Skeletal muscle tissue (tissue), 4 donors: ENCODE measurements around the gene ABCC6. TPM values are rescaled to one million over a fixed set of nuclear protein-coding genes. Genes with fewer than 3 reads are reported as not detected.
"Not testable (repeated sequence)": the region's sequence is repeated elsewhere in the genome, so short reads cannot be mapped to it uniquely, and the experiment has no call there.

Experiments used
- H3K27ac ChIP-seq: one replicate; pipeline ENCODE4 v1.7.0; 2013; ENCODE audit warnings: mild to moderate bottlenecking, low read depth, low read length, inconsistent platforms
- H3K27me3 ChIP-seq, 3 donors: one replicate each; pipeline ENCODE4 v1.7.0; 2013; ENCODE audit warnings: low read length in 3 of 3; ENCODE audit not compliant: control insufficient read depth in 3 of 3, insufficient read depth in 3 of 3
- H3K36me3 ChIP-seq, 3 donors: one replicate each; pipeline ENCODE4 v1.7.0; 2013; ENCODE audit warnings: low read length in 3 of 3; ENCODE audit not compliant: control insufficient read depth in 3 of 3, insufficient read depth in 3 of 3
- H3K4me1 ChIP-seq, 3 donors: one replicate each; pipeline ENCODE4 v1.7.0; 2013; ENCODE audit warnings: low read length in 3 of 3, mild to moderate bottlenecking in 3 of 3; ENCODE audit not compliant: control insufficient read depth in 3 of 3, insufficient read depth in 3 of 3
- H3K4me3 ChIP-seq, 3 donors: one replicate each; pipeline ENCODE4 v1.7.0; 2013; ENCODE audit warnings: low read length in 3 of 3
- H3K9ac ChIP-seq, 3 donors: one replicate each; pipeline ENCODE4 v1.7.0; 2013; ENCODE audit warnings: low read length in 3 of 3, mild to moderate bottlenecking in 3 of 3, moderate library complexity in 2 of 3, low read depth in 1 of 3
- H3K9me3 ChIP-seq, 3 donors: one replicate each; pipeline ENCODE4 v1.7.0; 2013; ENCODE audit warnings: low read length in 3 of 3; ENCODE audit not compliant: control insufficient read depth in 3 of 3
- total RNA-seq: library from RNA; depleted of rRNA; stranded (reverse); fragments of >200 nt; gene quantifications from one replicate; pipeline ENCODE4 v1.2.3, GENCODE V29; 2014
- donor health status: Osteomylitis.

Gene ABCC6
- total RNA-seq, 1 donor from 2014 or later, result 1.6 TPM

DNA sequence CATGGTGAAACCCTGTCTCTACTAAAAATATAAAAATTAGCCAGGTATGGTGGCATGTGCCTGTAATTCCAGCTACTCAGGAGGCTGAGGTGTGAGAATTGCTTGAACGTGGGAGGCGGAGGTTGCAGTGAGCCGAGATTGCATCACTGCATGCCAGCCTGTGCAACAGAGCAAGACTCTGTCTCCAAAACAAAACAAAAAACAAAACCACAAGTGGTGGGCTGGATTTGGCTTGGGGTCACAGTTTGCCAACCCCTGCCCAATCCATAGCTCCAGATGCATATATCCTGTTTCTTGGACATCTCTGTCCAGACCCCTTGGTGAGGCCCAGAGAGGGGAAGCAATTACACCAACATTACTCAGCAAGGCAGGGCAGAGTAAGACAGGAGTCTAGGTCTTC is 41.5 kb downstream of the ABCC6 start:
- H3K27ac ChIP-seq, H3K27me3 ChIP-seq, H3K9ac ChIP-seq, H3K4me1 ChIP-seq, H3K36me3 ChIP-seq, H3K4me3 ChIP-seq, H3K9me3 ChIP-seq: not testable (repeated sequence)

DNA sequence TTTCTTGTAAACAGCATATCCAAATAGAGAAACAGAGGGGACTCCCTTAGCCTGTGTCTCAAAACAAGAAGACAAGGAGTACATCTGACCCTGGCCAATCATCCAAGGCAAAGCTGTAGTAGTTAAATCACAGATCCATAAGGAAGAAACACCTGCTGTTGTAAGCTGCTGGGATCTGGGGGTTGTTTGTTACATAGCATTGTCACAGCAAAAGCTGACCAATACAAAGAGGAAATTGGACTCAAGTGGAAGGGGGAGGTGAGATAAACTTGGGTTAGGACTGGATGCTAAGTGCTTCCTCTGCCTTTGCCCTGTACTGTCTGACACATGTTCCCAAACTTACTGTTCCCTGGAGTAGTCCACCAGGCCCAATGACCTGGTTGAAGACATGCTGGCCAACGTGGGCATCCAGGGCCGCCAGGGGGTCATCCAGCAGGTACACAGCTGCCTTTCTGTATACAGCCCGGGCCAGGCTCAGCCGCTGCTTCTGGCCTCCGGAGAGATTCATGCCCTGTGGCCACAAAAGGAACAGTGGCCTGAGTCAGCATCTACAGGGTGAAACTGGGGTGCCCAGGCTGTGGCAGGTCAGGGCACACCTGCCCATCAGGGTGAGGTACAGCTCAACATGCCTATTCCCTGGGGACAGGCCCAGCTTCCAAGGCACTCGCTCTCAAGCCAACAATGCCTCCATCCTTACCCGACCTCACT is 44.7 kb downstream of the ABCC6 start:
- Histone ChIP-seq H3K9me3 (peaks cover 0 to 5% (median 2%) of the 10 kb centered on the region in 3 donors), H3K9ac (no peak overlapping the region), H3K27me3 (no peaks in the 10 kb centered on the region), H3K36me3 (peaks cover 0 to 11% (median 7%) of the 10 kb centered on the region in 3 donors), H3K4me1 (no peaks in the 10 kb centered on the region), H3K27ac (no peak overlapping the region), H3K4me3 (no peak overlapping the region)

DNA sequence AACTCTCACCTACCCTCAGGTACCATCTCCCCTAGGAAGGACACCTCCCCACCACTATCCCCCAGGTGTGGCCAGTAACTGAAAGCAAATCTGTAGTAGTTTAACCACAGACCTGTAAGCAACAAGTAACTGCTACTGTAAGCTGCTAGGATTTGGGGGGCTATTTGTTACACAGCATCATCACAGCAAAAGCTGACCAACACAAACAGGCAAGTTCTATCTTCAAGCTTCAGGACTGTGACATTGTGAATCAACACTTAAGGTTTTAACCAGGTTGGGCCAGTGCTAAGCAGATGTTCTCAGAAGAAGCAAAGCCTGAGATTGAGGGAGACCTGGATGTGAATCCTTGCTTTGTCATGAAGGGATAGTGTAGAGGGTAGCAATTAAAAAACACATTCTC is 47.0 kb downstream of the ABCC6 start:
- no peak overlapping the region for H3K4me3 ChIP-seq
- no peak overlapping the region for H3K9ac ChIP-seq
- H3K27me3 ChIP-seq, result no peaks in the 10 kb centered on the region
- H3K27ac ChIP-seq, result no peak overlapping the region
- H3K9me3 ChIP-seq, result peaks cover 0 to 5% (median 2%) of the 10 kb centered on the region in 3 donors
- no peaks in the 10 kb centered on the region for H3K4me1 ChIP-seq
- H3K36me3 ChIP-seq, result peaks cover 0 to 12% (median 7%) of the 10 kb centered on the region in 3 donors

DNA sequence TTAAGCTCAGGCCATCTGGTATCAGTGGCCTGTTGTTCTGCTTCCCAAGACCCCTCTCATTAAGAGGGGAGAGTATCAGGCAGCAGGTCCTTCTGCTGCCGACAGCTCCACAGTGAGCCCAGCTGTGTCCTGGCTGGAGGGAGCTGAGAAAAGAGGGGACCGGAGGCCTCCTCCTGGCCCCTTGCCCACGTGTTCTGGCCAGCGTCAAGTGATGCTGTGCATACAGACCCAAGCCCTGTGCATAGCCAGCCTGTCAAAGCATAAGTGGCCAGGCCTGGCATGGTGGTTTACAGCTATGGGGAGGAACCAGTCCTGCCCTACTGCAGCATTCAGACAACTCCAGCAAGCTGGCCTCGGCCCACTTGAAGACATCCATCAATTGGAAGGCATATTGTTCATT is 48.0 kb downstream of the ABCC6 start:
- no peak overlapping the region for H3K4me3 ChIP-seq
- peaks cover 0 to 5% (median 2%) of the 10 kb centered on the region in 3 donors for H3K9me3 ChIP-seq
- no peak overlapping the region for H3K9ac ChIP-seq
- peaks cover 0 to 12% (median 10%) of the 10 kb centered on the region in 3 donors for H3K36me3 ChIP-seq
- no peaks in the 10 kb centered on the region for H3K4me1 ChIP-seq
- H3K27me3 ChIP-seq, result no peaks in the 10 kb centered on the region
- H3K27ac ChIP-seq, result no peak overlapping the region

DNA sequence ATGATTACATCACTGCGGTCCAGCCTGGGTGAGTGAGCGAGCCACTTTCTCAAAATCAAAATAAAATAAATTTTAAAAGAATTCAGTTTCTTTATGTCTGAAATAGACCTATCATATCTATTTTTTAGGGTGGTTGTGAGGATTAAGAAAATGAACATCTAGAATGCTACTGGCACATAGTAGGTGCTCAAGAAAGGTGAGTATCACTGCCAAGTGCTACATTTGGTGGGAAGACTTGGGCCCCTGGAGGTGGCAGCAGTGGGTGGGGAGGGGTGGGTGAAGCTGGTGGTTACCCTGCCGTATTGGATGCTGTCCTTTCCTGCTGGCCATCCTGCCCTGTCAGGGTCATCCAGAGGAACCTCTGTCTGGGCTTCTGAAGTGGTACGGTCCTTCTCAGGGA is 50.3 kb downstream of the ABCC6 start:
- Histone ChIP-seq H3K4me1 (no peaks in the 10 kb centered on the region), H3K36me3 (peaks cover 0 to 12% (median 12%) of the 10 kb centered on the region in 3 donors), H3K27ac (no peak overlapping the region), H3K9ac (no peak overlapping the region), H3K27me3 (no peaks in the 10 kb centered on the region), H3K4me3 (no peak overlapping the region), H3K9me3 (peaks cover 0 to 5% (median 2%) of the 10 kb centered on the region in 3 donors)

DNA sequence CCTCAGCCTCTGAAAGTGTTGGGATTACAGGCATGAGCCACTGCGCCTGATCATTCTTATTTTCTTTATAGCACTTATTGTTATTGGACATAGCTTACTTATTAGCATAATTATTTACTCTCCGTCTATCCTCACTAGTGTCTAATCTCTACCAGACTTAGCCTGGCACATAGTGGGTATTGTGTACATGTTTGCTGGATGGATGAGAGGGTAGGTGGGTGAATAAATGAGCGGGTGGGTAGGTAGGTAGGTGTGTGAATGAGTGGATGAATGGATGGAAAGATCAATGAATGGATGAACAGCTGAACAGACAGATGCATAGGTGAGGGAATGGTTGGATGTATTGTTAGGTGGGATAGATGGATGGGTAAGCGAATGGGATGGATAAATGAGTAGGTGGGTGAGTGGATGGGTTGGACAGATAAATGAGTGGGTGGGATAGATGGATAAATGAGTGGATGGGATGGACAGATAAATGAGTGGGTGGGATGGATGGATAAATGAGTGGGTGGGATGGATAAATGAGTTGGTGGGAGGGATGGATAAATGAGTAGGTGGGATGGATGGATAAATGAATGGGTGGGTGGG is 51.9 kb downstream of the ABCC6 start:
- Histone ChIP-seq H3K36me3 (peaks cover 0 to 12% (median 7%) of the 10 kb centered on the region in 3 donors), H3K9me3 (peaks cover 0 to 5% (median 2%) of the 10 kb centered on the region in 3 donors), H3K9ac (no peak overlapping the region)

DNA sequence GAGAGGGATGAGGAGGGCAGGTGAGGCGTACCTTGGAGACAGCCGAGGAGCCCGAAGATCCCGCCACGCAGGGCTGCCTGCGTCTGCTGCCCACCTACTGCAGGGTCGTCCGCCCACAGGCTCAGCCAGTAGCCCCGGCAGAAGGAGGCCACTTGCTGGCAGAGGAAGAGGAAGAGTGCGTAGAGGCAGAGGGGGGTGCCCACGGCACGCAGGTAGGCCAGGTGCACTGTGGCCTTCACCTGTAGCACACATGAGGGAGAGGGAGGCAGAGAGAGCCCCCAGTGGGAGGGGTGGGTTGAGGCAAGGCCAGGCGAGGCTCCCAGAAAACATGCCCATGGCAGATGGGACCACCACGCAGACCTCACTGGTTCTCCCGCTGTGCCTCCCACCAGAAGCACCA is 53.7 kb downstream of the ABCC6 start:
- Histone ChIP-seq H3K9ac (no peak overlapping the region), H3K36me3 (peaks cover 0 to 13% (median 3%) of the 10 kb centered on the region in 3 donors), H3K27me3 (no peaks in the 10 kb centered on the region), H3K27ac (no peak overlapping the region), H3K9me3 (no peaks in the 10 kb centered on the region), H3K4me3 (no peak overlapping the region), H3K4me1 (no peaks in the 10 kb centered on the region)

More for the DNA sequence above, 51.9 kb downstream of the ABCC6 start:
- Histone ChIP-seq H3K27me3 (no peaks in the 10 kb centered on the region), H3K4me1 (no peaks in the 10 kb centered on the region), H3K27ac (no peak overlapping the region), H3K4me3 (no peak overlapping the region)

DNA sequence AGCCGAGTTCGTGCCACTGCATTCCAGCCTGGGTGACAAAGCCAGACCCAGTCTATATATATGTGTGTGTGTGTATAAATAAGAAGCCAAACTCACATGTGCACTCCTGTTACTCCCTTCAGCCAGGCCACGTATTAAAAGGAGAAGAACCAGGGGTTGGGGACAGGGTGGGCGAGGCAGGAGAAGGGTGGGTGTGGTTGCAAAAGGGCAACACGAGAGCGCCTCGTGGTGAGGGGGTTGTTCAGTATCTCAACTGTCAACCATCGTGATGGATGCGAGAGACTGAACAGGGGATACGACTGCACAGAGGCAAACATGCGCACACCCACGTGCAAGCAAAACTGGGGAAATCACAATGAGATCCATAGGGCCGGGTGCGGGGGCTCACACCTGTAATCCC is 54.9 kb downstream of the ABCC6 start:
- Histone ChIP-seq H3K4me1 (no peaks in the 10 kb centered on the region), H3K36me3 (peaks cover 0 to 19% (median 3%) of the 10 kb centered on the region in 3 donors), H3K27ac (no peak overlapping the region), H3K27me3 (no peaks in the 10 kb centered on the region), H3K4me3 (no peak overlapping the region), H3K9ac (no peak overlapping the region), H3K9me3 (no peaks in the 10 kb centered on the region)

DNA sequence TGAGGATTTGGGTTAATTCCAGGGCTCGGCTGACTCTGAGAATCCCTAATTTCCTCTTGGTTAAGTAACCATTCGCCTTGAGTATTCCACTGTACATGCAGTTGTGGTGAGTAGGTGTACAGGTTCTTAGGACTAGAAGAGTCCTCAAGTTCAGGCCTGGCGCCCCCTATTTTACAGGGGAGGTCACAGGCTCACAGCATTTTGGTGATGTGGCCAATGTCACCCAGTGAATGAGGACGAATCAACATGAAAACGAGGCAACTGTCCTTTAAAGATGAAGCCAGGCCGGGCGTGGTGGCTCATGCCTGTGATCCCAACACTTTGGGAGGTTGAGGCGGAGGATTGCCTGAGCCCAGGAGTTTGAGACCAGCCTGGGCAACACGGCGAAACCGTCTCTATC is 55.4 kb downstream of the ABCC6 start:
- peaks cover 0 to 19% (median 0%) of the 10 kb centered on the region in 3 donors for H3K36me3 ChIP-seq
- H3K4me3 ChIP-seq, result no peak overlapping the region
- no peaks in the 10 kb centered on the region for H3K27me3 ChIP-seq
- no peak overlapping the region for H3K27ac ChIP-seq
- no peaks in the 10 kb centered on the region for H3K4me1 ChIP-seq
- H3K9ac ChIP-seq, result no peak overlapping the region
- no peaks in the 10 kb centered on the region for H3K9me3 ChIP-seq

DNA sequence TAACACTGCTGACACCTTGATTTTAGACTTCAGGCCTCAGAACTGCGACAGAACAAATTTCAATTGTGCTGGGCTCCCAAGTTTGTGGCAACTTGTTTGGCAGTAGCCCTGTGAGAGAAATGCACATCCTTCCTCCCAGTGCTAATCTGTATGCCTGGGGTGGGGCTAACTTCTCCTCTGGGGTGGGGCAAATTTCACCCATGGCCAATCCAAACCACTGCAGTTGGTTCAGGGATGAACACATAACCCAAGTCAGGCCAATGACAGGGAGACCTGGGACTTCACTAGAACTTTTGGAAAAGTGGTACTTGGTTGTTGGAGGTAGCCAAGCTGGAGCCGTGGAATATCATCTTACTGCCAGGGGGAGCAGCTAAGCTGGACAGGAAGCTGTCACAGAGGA is 56.3 kb downstream of the ABCC6 start:
- peaks cover 0 to 21% (median 0%) of the 10 kb centered on the region in 3 donors for H3K36me3 ChIP-seq
- H3K4me1 ChIP-seq, result no peaks in the 10 kb centered on the region
- no peak overlapping the region for H3K9ac ChIP-seq
- H3K9me3 ChIP-seq, result no peaks in the 10 kb centered on the region
- H3K4me3 ChIP-seq, result no peak overlapping the region
- H3K27me3 ChIP-seq, result no peaks in the 10 kb centered on the region
- H3K27ac ChIP-seq, result no peak overlapping the region
